Measurements from ENCODE around the gene TRIM71. TPM values are rescaled to one million over a fixed set of nuclear protein-coding genes. Genes with fewer than 3 reads are reported as not detected.
"Not testable (repeated sequence)": the region's sequence is repeated elsewhere in the genome, so short reads cannot be mapped to it uniquely, and the experiment has no call there.

TRIM71 gene
- total and polyA plus RNA-seq, 8 donors: under 0.01 to 2.8 (median 0.12) TPM; not detected in 3

- no peaks in the 10 kb centered on the region for H3K36me3 ChIP-seq
- no peak overlapping the region for H3K27ac ChIP-seq
- intact Hi-C loops (cut with DNase I; ENCODE audit: low total_unique reads): no loop called here
- H3K4me3 ChIP-seq: no peak overlapping the region
- H3K9me3 ChIP-seq: no peaks in the 10 kb centered on the region
- H3K4me1 ChIP-seq: peaks cover 0 to 10% (median 3%) of the 10 kb centered on the region in 4 donors
- DNase-seq: no peak
- WGBS, 5 donors: 83 to 96% (median 90%) methylated on average over 2 of the region's 2 CpGs
- TF ChIP-seq EP300 (IDR thresholded peaks at IDR 0.05): no peak
- TF ChIP-seq POLR2A (IDR thresholded peaks at IDR 0.05): no peak
- TF ChIP-seq CTCF (IDR thresholded peaks at IDR 0.05): no peak
- no peak for TF ChIP-seq POLR2AphosphoS5 (IDR thresholded peaks at IDR 0.05)
- H3K27me3 ChIP-seq: no peaks in the 10 kb centered on the region
Observed at GRCh38 chr3:32899265-32899664, 81.5 kb downstream of the TRIM71 start.

- peaks cover 0 to 10% (median 3%) of the 10 kb centered on the region in 4 donors for H3K4me1 ChIP-seq
- no peaks in the 10 kb centered on the region for H3K9me3 ChIP-seq
- H3K36me3 ChIP-seq: no peaks in the 10 kb centered on the region
- H3K4me3 ChIP-seq: no peak overlapping the region
- TF ChIP-seq POLR2A (IDR thresholded peaks at IDR 0.05) (no peak), EP300 (IDR thresholded peaks at IDR 0.05) (no peak), POLR2AphosphoS5 (IDR thresholded peaks at IDR 0.05) (no peak), CTCF (IDR thresholded peaks at IDR 0.05) (no peak)
- WGBS, 5 donors: 71 to 88% (median 75%) methylated on average over 6 to 7 of the region's 7 CpGs
- intact Hi-C loops (cut with DNase I; ENCODE audit: low total_unique reads): no loop called here
- H3K27me3 ChIP-seq: no peaks in the 10 kb centered on the region
- DNase-seq: no peak
- H3K27ac ChIP-seq: no peak overlapping the region
Observed at GRCh38 chr3:32901005-32901932, 83.5 kb downstream of the TRIM71 start.

GRCh38 chr3:32902887-32903371 lies 85.1 kb downstream of the TRIM71 start:
- peak; percentile 62 to 71 for DNase-seq

GRCh38 chr3:32903953-32904352 lies 86.2 kb downstream of the TRIM71 start:
- H3K4me3 ChIP-seq: no peak overlapping the region
- TF ChIP-seq CTCF (IDR thresholded peaks at IDR 0.05): no peak
- no peaks in the 10 kb centered on the region for H3K36me3 ChIP-seq
- peaks cover 0 to 10% (median 3%) of the 10 kb centered on the region in 4 donors for H3K4me1 ChIP-seq
- DNase-seq: no peak
- H3K27ac ChIP-seq: no peak overlapping the region
- no peaks in the 10 kb centered on the region for H3K9me3 ChIP-seq
- H3K27me3 ChIP-seq: no peaks in the 10 kb centered on the region
- intact Hi-C loops (cut with DNase I; ENCODE audit: low total_unique reads): no loop called here
- 96 to 97% (median 97%) methylated on average over 10 of the region's 10 CpGs for WGBS, 5 donors

More at GRCh38 chr3:32902887-32903371, 85.1 kb downstream of the TRIM71 start:
- peak overlapping the region; percentile 35 to 48 (median 42) for H3K4me3 ChIP-seq
- H3K27me3 ChIP-seq; H3K27ac ChIP-seq; H3K9me3 ChIP-seq; H3K4me1 ChIP-seq; H3K36me3 ChIP-seq; intact Hi-C loops (cut with DNase I; ENCODE audit: low total_unique reads): not testable (repeated sequence)
- 32 to 43% (median 37%) methylated on average over 10 to 31 of the region's 31 CpGs for WGBS, 5 donors
- peak in 5 of 7 experiments; percentile 18 to 38 (median 22) for TF ChIP-seq CTCF (IDR thresholded peaks at IDR 0.05)
